ENCODE data around the gene RAB27A.
A peak's percentile ranks its signal among the peaks of the same experiment; 100 is the strongest.

Gene RAB27A

DNA sequence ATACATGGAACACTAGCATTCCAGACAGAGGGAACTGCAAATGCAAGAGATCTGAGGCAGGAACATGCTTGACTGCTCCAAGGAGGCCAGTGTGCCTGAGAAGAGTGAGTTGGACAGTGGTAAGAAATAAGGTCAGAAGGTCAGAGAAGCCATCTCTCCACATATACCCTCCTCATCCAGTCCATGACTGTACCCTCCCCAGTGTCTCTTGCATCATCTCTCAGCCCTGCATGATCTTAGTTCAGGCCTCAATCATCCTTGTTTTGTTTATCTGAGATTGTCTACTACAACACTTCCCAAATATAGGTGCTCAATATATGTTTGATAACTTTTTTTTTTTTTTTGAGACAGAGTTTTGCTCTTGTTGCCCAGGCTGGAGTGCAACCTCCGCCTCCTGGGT lies 87.4 kb downstream of the RAB27A start:
- Histone ChIP-seq H3K4me1 (ENCODE audit: low read length) (no peaks in the 10 kb centered on the region), H3K9me2 (replicated peaks; ENCODE audit: insufficient read depth, low read length) (no peaks in the 10 kb centered on the region), H3K9me3 (replicated peaks; ENCODE audit: insufficient read depth, low read length) (no peaks in the 10 kb centered on the region), H4K20me1 (ENCODE audit: insufficient read depth, low read length) (no peaks in the 10 kb centered on the region), H3K79me2 (ENCODE audit: low read length) (no peaks in the 10 kb centered on the region), H3F3A (ENCODE audit: insufficient read depth, low read length) (peaks cover 12% of the 10 kb centered on the region), H3K4me2 (ENCODE audit: low read depth, low read length) (no peak overlapping the region), H3K4me3 (ENCODE audit: low read length) (no peak overlapping the region), H3K36me3 (replicated peaks; ENCODE audit: insufficient read depth, low read length) (no peaks in the 10 kb centered on the region), H3K27ac (ENCODE audit: low read length) (no peak overlapping the region), H2AFZ (ENCODE audit: low read length) (no peak overlapping the region), H3K27me3 (replicated peaks; ENCODE audit: insufficient read depth, low read length) (no peaks in the 10 kb centered on the region), H3K9ac (ENCODE audit: low read length) (no peak overlapping the region)
- TF ChIP-seq, protein P1, sequence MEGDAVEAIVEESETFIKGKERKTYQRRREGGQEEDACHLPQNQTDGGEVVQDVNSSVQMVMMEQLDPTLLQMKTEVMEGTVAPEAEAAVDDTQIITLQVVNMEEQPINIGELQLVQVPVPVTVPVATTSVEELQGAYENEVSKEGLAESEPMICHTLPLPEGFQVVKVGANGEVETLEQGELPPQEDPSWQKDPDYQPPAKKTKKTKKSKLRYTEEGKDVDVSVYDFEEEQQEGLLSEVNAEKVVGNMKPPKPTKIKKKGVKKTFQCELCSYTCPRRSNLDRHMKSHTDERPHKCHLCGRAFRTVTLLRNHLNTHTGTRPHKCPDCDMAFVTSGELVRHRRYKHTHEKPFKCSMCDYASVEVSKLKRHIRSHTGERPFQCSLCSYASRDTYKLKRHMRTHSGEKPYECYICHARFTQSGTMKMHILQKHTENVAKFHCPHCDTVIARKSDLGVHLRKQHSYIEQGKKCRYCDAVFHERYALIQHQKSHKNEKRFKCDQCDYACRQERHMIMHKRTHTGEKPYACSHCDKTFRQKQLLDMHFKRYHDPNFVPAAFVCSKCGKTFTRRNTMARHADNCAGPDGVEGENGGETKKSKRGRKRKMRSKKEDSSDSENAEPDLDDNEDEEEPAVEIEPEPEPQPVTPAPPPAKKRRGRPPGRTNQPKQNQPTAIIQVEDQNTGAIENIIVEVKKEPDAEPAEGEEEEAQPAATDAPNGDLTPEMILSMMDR (IDR thresholded peaks at IDR 0.05; ENCODE audit: low read length) = no peak
- TF ChIP-seq EZH2 (optimal IDR thresholded peaks at IDR 0.05; ENCODE audit: low read depth, low read length) (no peak), EZH2phosphoT487 (IDR thresholded peaks at IDR 0.05; ENCODE audit: low read length) (no peak)
- no peak for DNase-seq

DNA sequence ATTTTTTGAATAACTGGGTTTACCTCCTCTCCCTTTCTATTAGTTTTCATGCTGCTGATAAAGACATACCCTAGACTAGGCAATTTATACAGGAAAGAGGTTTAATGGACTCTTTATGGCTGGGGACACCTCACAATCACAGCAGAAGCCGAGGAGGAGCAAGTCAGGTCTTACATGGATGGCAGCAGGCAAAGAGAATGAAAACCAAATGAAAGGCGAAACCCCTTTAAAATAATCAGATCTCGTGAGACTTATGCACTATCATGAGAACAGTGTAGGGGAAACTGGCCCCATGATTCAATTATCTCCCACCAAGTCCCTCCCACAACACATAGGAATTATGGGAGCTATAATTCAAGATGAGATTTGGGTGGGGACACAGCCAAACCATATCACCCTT lies 90.9 kb downstream of the RAB27A start:
- Histone ChIP-seq H3K4me2 (ENCODE audit: low read depth, low read length) (no peak overlapping the region), H3K4me3 (ENCODE audit: low read length) (no peak overlapping the region), H3K79me2 (ENCODE audit: low read length) (peaks cover 30% of the 10 kb centered on the region), H3K9me3 (replicated peaks; ENCODE audit: insufficient read depth, low read length) (no peaks in the 10 kb centered on the region), H3K27ac (ENCODE audit: low read length) (no peak overlapping the region), H2AFZ (ENCODE audit: low read length) (no peak overlapping the region), H4K20me1 (ENCODE audit: insufficient read depth, low read length) (peaks cover 4% of the 10 kb centered on the region; the same call in 1 of the 2 replicates), H3F3A (ENCODE audit: insufficient read depth, low read length) (peaks cover 14% of the 10 kb centered on the region), H3K27me3 (replicated peaks; ENCODE audit: insufficient read depth, low read length) (no peaks in the 10 kb centered on the region), H3K9ac (ENCODE audit: low read length) (no peak overlapping the region), H3K4me1 (ENCODE audit: low read length) (peaks cover 12% of the 10 kb centered on the region), H3K9me2 (replicated peaks; ENCODE audit: insufficient read depth, low read length) (no peaks in the 10 kb centered on the region), H3K36me3 (replicated peaks; ENCODE audit: insufficient read depth, low read length) (no peaks in the 10 kb centered on the region; the same call in 1 of the 2 replicates)
- DNase-seq = no peak
- TF ChIP-seq EZH2 (optimal IDR thresholded peaks at IDR 0.05; ENCODE audit: low read depth, low read length) (no peak), EZH2phosphoT487 (IDR thresholded peaks at IDR 0.05; ENCODE audit: low read length) (no peak)
- TF ChIP-seq, protein P1 (IDR thresholded peaks at IDR 0.05; ENCODE audit: low read length) = no peak

DNA sequence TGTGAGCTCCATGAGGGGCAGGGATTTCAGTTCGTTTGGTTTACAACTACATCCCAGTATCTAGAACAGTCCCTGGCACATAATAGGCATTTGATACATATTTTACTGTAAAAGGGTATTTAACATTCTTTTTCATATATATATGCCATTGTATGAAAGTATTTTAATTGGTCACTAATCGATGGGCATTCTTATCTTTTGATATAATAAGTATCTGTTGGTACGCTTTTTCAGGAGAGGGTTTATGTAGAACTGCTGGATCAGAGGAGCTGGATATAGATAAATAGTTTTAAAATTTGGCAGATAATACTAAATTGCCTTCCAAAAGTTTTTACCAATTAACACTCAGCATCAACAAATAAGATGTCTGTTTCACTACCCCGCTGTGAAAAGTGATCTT lies 91.9 kb downstream of the RAB27A start:
- peak overlapping the region; percentile 79 for H3K4me3 ChIP-seq (ENCODE audit: low read length)
- H3K27me3 ChIP-seq (replicated peaks; ENCODE audit: insufficient read depth, low read length) = no peaks in the 10 kb centered on the region
- peak overlapping the region; percentile 83; the same call in 1 of the 2 replicates for H3K27ac ChIP-seq (ENCODE audit: low read length)
- H3K79me2 ChIP-seq (ENCODE audit: low read length) = peaks cover 39% of the 10 kb centered on the region
- peaks cover 14% of the 10 kb centered on the region for H3F3A ChIP-seq (ENCODE audit: insufficient read depth, low read length)
- peaks cover 12% of the 10 kb centered on the region for H3K4me1 ChIP-seq (ENCODE audit: low read length)
- TF ChIP-seq, protein P1 (IDR thresholded peaks at IDR 0.05; ENCODE audit: low read length) = no peak
- TF ChIP-seq EZH2 (optimal IDR thresholded peaks at IDR 0.05; ENCODE audit: low read depth, low read length) (no peak), EZH2phosphoT487 (IDR thresholded peaks at IDR 0.05; ENCODE audit: low read length) (no peak)
- H3K9me2 ChIP-seq (replicated peaks; ENCODE audit: insufficient read depth, low read length) = no peaks in the 10 kb centered on the region
- no peaks in the 10 kb centered on the region; the same call in 1 of the 2 replicates for H3K36me3 ChIP-seq (replicated peaks; ENCODE audit: insufficient read depth, low read length)
- peak overlapping the region; percentile 97 for H3K4me2 ChIP-seq (ENCODE audit: low read depth, low read length)
- H2AFZ ChIP-seq (ENCODE audit: low read length) = peak overlapping the region; percentile 89
- no peaks in the 10 kb centered on the region for H3K9me3 ChIP-seq (replicated peaks; ENCODE audit: insufficient read depth, low read length)
- peak overlapping the region; percentile 80 for H3K9ac ChIP-seq (ENCODE audit: low read length)
- no peak for DNase-seq
- peaks cover 4% of the 10 kb centered on the region; the same call in 1 of the 2 replicates for H4K20me1 ChIP-seq (ENCODE audit: insufficient read depth, low read length)
